Left lung (tissue), 10 donors: ENCODE results near the gene FBXO7. TPM values are rescaled to one million over a fixed set of nuclear protein-coding genes. Genes with fewer than 3 reads are reported as not detected.

Experiments
- ATAC-seq: fragments of 200-7000 bp; cut with Tn5 transposase; one replicate; pipeline ENCODE4 v1.9.1; 2020; ENCODE audit warnings: moderate library complexity
- DNase-seq, 4 donors: peaks; one replicate each; pipeline ENCODE4 v3.0.0-alpha.2; 2013 to 2020
- H3K27ac ChIP-seq, 2 donors: fragments of 200-600 bp; sonication (generic) in 1 of 2; one replicate each; pipeline versions ENCODE4 v1.5.0 to v1.8.0; 2020 to 2021
- H3K27me3 ChIP-seq, 2 donors: fragments of 200-600 bp; sonication (generic) in 1 of 2; one replicate each; pipeline versions ENCODE4 v1.5.0 to v1.8.0; 2020 to 2021
- H3K36me3 ChIP-seq, 2 donors: fragments of 200-600 bp; sonication (generic) in 1 of 2; one replicate each; pipeline versions ENCODE4 v1.5.0 to v1.8.0; 2020 to 2021
- H3K4me1 ChIP-seq, 2 donors: fragments of 200-600 bp; one replicate each; pipeline ENCODE4 v1.8.0; 2021
- H3K4me3 ChIP-seq, 2 donors: fragments of 200-600 bp; sonication (generic) in 1 of 2; one replicate each; pipeline versions ENCODE4 v1.5.0 to v1.8.0; 2020 to 2021; ENCODE audit warnings: mild to moderate bottlenecking in 1 of 2
- H3K9me3 ChIP-seq, 2 donors: fragments of 200-600 bp; sonication (generic) in 1 of 2; one replicate each; pipeline versions ENCODE4 v1.5.0 to v1.8.0; 2020 to 2021
- intact Hi-C, 2 donors: fragments of 100-400 bp; cut with DNase I; formaldehyde crosslinking; loops; one replicate each; pipeline versions ENCODE4 v1.11.2 to v1.14.2; 2022
- polyA plus RNA-seq, 6 donors: library from polyadenylated mRNA; unstranded; fragments of 120-200 nt; gene quantifications; one replicate each; pipeline ENCODE4 v1.2.1, GENCODE V29; 2013; ENCODE audit not compliant: insufficient read length in 6 of 6
- total RNA-seq, 2 donors: library from RNA; stranded (reverse); fragmentation: NEBNext Ultra II Directional; extraction: Animal tissue kit (Norgen Biotek cat#: 25700); gene quantifications; one replicate each; pipeline ENCODE4 v1.2.1, GENCODE V29; 2021
- TF ChIP-seq, protein P1 (sequence below), 2 donors: fragments of 200-600 bp; sonication (generic) in 1 of 2; IDR thresholded peaks; one replicate each; pipeline versions ENCODE4 v1.5.0 to v1.8.0; 2021; ENCODE audit warnings: antibody characterized with exemption in 2 of 2
- donor health status: DM: no; HTN: yes; CAD: no.
- donor health status: DM: no; HTN: no; CAD: no.

FBXO7 gene
- total and polyA plus RNA-seq, 8 donors: 84.5 to 114 (median 106) TPM

DNA sequence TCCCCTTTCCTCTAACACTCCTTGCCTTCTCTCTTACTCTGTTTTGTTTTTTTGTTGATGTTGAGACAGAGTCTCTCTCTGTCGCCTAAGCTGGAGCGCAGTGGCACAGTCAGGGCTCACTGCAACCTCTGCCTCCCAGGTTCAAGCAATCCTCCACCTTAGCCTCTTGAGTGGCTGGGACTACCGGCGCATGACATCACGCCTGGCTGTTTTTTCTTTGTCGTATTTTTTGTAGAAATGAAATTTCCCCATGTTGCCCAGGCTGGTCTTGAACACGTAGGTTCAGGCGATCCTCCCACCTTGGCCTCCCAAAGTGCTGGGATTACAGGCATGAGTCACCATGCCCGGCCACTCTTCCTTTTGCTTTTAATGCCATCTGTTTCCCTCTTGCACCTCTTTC, 72.3 kb downstream of the FBXO7 start:
- Histone ChIP-seq H3K27me3 (peaks cover 0 to 2% of the 10 kb centered on the region in 2 donors), H3K36me3 (no peaks in the 10 kb centered on the region), H3K27ac (peak overlapping the region; percentile 55 to 56), H3K4me1 (peaks cover 0 to 8% of the 10 kb centered on the region in 2 donors), H3K4me3 (no peak overlapping the region), H3K9me3 (no peaks in the 10 kb centered on the region)
- TF ChIP-seq, protein P1, sequence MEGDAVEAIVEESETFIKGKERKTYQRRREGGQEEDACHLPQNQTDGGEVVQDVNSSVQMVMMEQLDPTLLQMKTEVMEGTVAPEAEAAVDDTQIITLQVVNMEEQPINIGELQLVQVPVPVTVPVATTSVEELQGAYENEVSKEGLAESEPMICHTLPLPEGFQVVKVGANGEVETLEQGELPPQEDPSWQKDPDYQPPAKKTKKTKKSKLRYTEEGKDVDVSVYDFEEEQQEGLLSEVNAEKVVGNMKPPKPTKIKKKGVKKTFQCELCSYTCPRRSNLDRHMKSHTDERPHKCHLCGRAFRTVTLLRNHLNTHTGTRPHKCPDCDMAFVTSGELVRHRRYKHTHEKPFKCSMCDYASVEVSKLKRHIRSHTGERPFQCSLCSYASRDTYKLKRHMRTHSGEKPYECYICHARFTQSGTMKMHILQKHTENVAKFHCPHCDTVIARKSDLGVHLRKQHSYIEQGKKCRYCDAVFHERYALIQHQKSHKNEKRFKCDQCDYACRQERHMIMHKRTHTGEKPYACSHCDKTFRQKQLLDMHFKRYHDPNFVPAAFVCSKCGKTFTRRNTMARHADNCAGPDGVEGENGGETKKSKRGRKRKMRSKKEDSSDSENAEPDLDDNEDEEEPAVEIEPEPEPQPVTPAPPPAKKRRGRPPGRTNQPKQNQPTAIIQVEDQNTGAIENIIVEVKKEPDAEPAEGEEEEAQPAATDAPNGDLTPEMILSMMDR (IDR thresholded peaks at IDR 0.05): no peak
- no peak for DNase-seq
- intact Hi-C loops: no loop called here
- ATAC-seq: no peak

DNA sequence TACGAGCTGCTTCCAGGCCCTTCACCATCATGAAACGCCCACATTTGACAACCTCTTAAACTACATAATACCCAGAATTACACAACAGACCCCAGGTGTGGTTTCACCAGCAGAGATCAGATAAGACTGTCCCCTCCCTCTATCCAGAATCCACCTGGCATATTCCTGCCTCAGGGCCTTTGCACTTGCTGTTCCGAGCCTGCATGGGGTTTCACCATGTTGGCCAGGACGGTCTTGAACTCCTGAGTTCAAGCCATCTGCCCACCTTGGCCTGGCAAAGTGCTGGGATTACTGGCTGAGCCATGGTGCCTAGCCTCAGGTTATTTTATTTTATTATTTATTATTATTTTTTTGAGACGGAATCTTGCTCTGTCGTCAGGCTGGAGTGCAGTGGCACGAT, 73.4 kb downstream of the FBXO7 start:
- Histone ChIP-seq H3K9me3 (no peaks in the 10 kb centered on the region), H3K27me3 (peaks cover 0 to 2% of the 10 kb centered on the region in 2 donors), H3K4me1 (peaks cover 0 to 5% of the 10 kb centered on the region in 2 donors), H3K27ac (no peak overlapping the region), H3K4me3 (no peak overlapping the region), H3K36me3 (no peaks in the 10 kb centered on the region)
- TF ChIP-seq, protein P1 (IDR thresholded peaks at IDR 0.05): no peak
- intact Hi-C loops: no loop called here
- ATAC-seq: no peak
- DNase-seq: no peak

Other genes with a start within 250 kb of the FBXO7 start
- gene SLC5A4, start 219.5 kb upstream of the FBXO7 start, total RNA-seq: 1 to 10 TPM in 1 of 2 donors, under 1 TPM in 1; 0.73 to 1.5 TPM
- 1 to 10 TPM in 3 of 6 donors, under 1 TPM in 3; 0.58 to 3.5 (median 0.98) TPM for gene SLC5A4, start 219.5 kb upstream of the FBXO7 start, polyA plus RNA-seq
- gene RFPL3, start 116.9 kb upstream of the FBXO7 start, total RNA-seq: not detected
- under 1 TPM in 1 of 6 donors, not detected in 5; 0.24 TPM for gene RFPL3, start 116.9 kb upstream of the FBXO7 start, polyA plus RNA-seq
- 10 to 100 TPM; 61.8 to 67.9 TPM for gene RTCB, start 62.6 kb upstream of the FBXO7 start, total RNA-seq
- gene RTCB, start 62.6 kb upstream of the FBXO7 start, polyA plus RNA-seq: 10 to 100 TPM; 79.7 to 93.0 (median 85.5) TPM
- gene BPIFC, start 10.4 kb upstream of the FBXO7 start, total RNA-seq: not detected
- not detected for gene BPIFC, start 10.4 kb upstream of the FBXO7 start, polyA plus RNA-seq